Prostate gland (tissue), 2 donors: Measurements from ENCODE around the gene MCF2L2.

ENCODE experiments used
- POLR2A ChIP-seq: fragments of 450-650 bp; IDR thresholded peaks from one replicate; pipeline ENCODE4 v1.6.1; 2016; ENCODE audit warnings: antibody characterized with exemption, mild to moderate bottlenecking
- TF ChIP-seq, protein P1 (sequence below), 4 experiments: fragments of 200-600 bp in 2 of 4; fragments of 450-650 bp in 2 of 4; sonication (generic) in 2 of 4; IDR thresholded peaks; 1 replicate in 3 of 4; 2 replicates in 1 of 4; pipeline ENCODE4 v1.5.1; 2016 to 2019; ENCODE audit warnings: antibody characterized with exemption in 4 of 4, mild to moderate bottlenecking in 2 of 4, moderate library complexity in 2 of 4

DNA sequence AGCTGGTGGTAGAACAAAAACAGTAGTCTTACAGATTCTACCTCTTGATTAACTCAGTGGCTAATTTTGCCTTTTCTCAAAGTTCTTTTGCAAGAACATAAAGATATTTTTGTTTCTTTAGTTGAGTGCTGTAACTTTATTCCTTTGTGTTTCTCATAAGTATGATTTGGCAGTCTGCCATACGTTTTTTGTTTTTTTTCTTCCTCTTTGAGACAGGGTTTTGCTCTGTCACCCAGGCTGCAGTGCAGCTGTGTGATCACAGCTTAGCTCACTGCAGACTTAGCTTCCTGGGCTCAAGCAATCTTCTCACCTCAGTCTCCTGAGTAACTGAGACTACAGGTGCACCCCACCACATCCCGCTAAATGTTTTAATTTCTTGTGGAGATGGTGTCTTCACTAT, 153.0 kb downstream of the MCF2L2 start:
- TF ChIP-seq POLR2A: no peak
- TF ChIP-seq, protein P1, sequence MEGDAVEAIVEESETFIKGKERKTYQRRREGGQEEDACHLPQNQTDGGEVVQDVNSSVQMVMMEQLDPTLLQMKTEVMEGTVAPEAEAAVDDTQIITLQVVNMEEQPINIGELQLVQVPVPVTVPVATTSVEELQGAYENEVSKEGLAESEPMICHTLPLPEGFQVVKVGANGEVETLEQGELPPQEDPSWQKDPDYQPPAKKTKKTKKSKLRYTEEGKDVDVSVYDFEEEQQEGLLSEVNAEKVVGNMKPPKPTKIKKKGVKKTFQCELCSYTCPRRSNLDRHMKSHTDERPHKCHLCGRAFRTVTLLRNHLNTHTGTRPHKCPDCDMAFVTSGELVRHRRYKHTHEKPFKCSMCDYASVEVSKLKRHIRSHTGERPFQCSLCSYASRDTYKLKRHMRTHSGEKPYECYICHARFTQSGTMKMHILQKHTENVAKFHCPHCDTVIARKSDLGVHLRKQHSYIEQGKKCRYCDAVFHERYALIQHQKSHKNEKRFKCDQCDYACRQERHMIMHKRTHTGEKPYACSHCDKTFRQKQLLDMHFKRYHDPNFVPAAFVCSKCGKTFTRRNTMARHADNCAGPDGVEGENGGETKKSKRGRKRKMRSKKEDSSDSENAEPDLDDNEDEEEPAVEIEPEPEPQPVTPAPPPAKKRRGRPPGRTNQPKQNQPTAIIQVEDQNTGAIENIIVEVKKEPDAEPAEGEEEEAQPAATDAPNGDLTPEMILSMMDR (IDR thresholded peaks at IDR 0.05): no peak
